NCI-H226 (cell line): Measurements from ENCODE around the gene FHAD1.

ENCODE experiments used
- DNase-seq: peaks from one replicate; pipeline ENCODE4 v3.0.0-alpha.2; 2015

FHAD1 gene

GRCh38 chr1:15246960-15247614 lies at the start of gene FHAD1:
TSS of gene FHAD1 (plus strand) at chr1:15247223. CDS start at chr1:15251785, 4,562 bp downstream.
- peak; percentile 41 for DNase-seq

- no peak for DNase-seq
Measured at GRCh38 chr1:15197591-15198447, 49.2 kb upstream of the FHAD1 start.

- no peak for DNase-seq
Measured at GRCh38 chr1:15198684-15199083, 48.3 kb upstream of the FHAD1 start.

- DNase-seq, result no peak
Measured at GRCh38 chr1:15201221-15201620, 45.8 kb upstream of the FHAD1 start.

- DNase-seq, result no peak
Measured at GRCh38 chr1:15201849-15202551, 45.0 kb upstream of the FHAD1 start.

GRCh38 chr1:15204931-15205330 lies 42.1 kb upstream of the FHAD1 start:
- no peak for DNase-seq

GRCh38 chr1:15205586-15206346 lies 41.3 kb upstream of the FHAD1 start:
- DNase-seq, result no peak

GRCh38 chr1:15206418-15207030 lies 40.5 kb upstream of the FHAD1 start:
- DNase-seq, result peak; percentile 26

- DNase-seq, result no peak
Measured at GRCh38 chr1:15207031-15207828, 39.8 kb upstream of the FHAD1 start.

- no peak for DNase-seq
Measured at GRCh38 chr1:15207829-15208429, 39.1 kb upstream of the FHAD1 start.

- no peak for DNase-seq
Measured at GRCh38 chr1:15210651-15211375, 36.2 kb upstream of the FHAD1 start.

GRCh38 chr1:15211424-15211823 lies 35.6 kb upstream of the FHAD1 start:
- no peak for DNase-seq

GRCh38 chr1:15212216-15212953 lies 34.6 kb upstream of the FHAD1 start:
- no peak for DNase-seq

GRCh38 chr1:15212954-15213291 lies 34.1 kb upstream of the FHAD1 start:
- DNase-seq, result no peak

- DNase-seq, result no peak
Measured at GRCh38 chr1:15213341-15213821, 33.6 kb upstream of the FHAD1 start.

- no peak for DNase-seq
Measured at GRCh38 chr1:15214527-15214926, 32.5 kb upstream of the FHAD1 start.

GRCh38 chr1:15215116-15215515 lies 31.9 kb upstream of the FHAD1 start:
- DNase-seq, result no peak

GRCh38 chr1:15217654-15218053 lies 29.4 kb upstream of the FHAD1 start:
- no peak for DNase-seq
